Osteocyte (in vitro differentiated cells): ENCODE data around the gene BCAP31. TPM values are rescaled to one million over a fixed set of nuclear protein-coding genes. Genes with fewer than 3 reads are reported as not detected.
A peak's percentile ranks its signal among the peaks of the same experiment; 100 is the strongest.
"Not testable (repeated sequence)": the region's sequence is repeated elsewhere in the genome, so short reads cannot be mapped to it uniquely, and the experiment has no call there.

ENCODE experiments used
- DNase-seq: peaks from one replicate; pipeline ENCODE4 v3.0.0; 2021; ENCODE audit warnings: mixed read lengths; ENCODE audit not compliant: unreplicated experiment; ENCODE audit errors: extremely low spot score
- H3K27ac Mint-ChIP-seq: one replicate; pipeline ENCODE4 v1.8.0; 2021; ENCODE audit warnings: mild to moderate bottlenecking, mixed read lengths; ENCODE audit not compliant: unreplicated experiment
- H3K27me3 Mint-ChIP-seq: one replicate; pipeline ENCODE4 v1.8.0; 2021; ENCODE audit warnings: mixed read lengths; ENCODE audit not compliant: unreplicated experiment
- H3K36me3 Mint-ChIP-seq: one replicate; pipeline ENCODE4 v1.8.0; 2021; ENCODE audit warnings: mixed read lengths; ENCODE audit not compliant: unreplicated experiment
- H3K4me1 Mint-ChIP-seq: one replicate; pipeline ENCODE4 v1.8.0; 2021; ENCODE audit warnings: mixed read lengths; ENCODE audit not compliant: unreplicated experiment
- H3K4me3 Mint-ChIP-seq: one replicate; pipeline ENCODE4 v1.8.0; 2021; ENCODE audit warnings: mild to moderate bottlenecking, moderate library complexity, mixed read lengths; ENCODE audit not compliant: unreplicated experiment
- H3K9me3 Mint-ChIP-seq: one replicate; pipeline ENCODE4 v1.8.0; 2021; ENCODE audit warnings: mixed read lengths; ENCODE audit not compliant: unreplicated experiment
- total RNA-seq: library from RNA; stranded (reverse); gene quantifications from 2 replicates; pipeline ENCODE4 v1.2.1, GENCODE V29; 2021
- TF ChIP-seq, protein P1 (sequence below): fragments of 200-600 bp; sonication (generic); IDR thresholded peaks from 2 replicates; pipeline ENCODE4 v1.5.0; 2021; ENCODE audit warnings: antibody characterized with exemption, mild to moderate bottlenecking, moderate library complexity

BCAP31 gene
- total RNA-seq, 1 donor from 2014 or later = 172 TPM

DNA sequence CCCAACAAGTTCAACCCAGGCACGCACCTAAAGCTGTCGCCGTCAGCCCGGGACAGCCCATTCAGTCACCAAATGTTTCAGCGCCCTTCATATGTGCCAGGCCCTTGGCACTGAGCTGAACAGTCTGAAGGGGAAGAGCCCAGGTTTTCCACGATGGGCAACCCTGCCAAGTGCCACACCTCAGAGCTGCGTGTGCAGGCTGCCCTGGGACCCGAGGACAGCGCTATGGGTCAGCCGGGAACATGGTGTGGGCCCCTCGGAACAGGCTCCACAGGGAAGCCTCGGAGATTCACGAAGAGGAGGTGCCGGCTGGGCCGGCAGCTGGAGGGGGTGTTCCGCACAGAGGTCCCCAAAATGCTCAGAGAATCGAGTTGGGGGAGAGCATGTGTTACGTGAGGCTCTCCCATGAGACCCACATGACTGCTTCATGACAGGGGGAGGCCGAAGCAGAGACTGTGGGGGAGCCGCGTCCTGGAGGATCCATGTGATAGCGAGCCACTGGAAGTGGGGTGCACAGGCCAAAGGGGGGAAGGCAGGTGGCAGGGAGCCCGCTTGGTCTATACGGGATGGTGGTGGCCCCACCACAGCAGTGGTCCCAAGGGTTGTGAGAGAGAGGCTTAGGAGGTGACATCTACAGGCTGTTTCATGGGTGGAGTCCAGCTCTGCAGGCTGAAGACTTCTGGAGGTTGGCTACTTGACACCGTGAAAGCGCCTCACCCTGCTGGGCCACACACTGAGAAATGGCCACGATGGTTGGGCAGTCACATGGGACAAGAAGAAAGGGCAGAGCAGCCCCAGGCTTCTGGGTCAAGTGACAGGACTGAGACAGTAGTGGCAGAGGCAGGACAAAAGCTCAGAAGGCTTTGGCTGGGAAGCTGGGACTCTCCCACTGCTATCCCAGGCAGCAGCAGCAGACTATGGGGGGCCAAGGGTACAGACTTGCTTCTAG is 14.2 kb downstream of the BCAP31 start:
- no peak overlapping the region for H3K4me3 Mint-ChIP-seq
- H3K27me3 Mint-ChIP-seq = no peaks in the 10 kb centered on the region
- peaks cover 8% of the 10 kb centered on the region for H3K36me3 Mint-ChIP-seq
- no peak for DNase-seq
- TF ChIP-seq, protein P1, sequence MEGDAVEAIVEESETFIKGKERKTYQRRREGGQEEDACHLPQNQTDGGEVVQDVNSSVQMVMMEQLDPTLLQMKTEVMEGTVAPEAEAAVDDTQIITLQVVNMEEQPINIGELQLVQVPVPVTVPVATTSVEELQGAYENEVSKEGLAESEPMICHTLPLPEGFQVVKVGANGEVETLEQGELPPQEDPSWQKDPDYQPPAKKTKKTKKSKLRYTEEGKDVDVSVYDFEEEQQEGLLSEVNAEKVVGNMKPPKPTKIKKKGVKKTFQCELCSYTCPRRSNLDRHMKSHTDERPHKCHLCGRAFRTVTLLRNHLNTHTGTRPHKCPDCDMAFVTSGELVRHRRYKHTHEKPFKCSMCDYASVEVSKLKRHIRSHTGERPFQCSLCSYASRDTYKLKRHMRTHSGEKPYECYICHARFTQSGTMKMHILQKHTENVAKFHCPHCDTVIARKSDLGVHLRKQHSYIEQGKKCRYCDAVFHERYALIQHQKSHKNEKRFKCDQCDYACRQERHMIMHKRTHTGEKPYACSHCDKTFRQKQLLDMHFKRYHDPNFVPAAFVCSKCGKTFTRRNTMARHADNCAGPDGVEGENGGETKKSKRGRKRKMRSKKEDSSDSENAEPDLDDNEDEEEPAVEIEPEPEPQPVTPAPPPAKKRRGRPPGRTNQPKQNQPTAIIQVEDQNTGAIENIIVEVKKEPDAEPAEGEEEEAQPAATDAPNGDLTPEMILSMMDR = no peak
- no peak overlapping the region for H3K27ac Mint-ChIP-seq
- H3K9me3 Mint-ChIP-seq = no peaks in the 10 kb centered on the region
- peaks cover 7% of the 10 kb centered on the region for H3K4me1 Mint-ChIP-seq

DNA sequence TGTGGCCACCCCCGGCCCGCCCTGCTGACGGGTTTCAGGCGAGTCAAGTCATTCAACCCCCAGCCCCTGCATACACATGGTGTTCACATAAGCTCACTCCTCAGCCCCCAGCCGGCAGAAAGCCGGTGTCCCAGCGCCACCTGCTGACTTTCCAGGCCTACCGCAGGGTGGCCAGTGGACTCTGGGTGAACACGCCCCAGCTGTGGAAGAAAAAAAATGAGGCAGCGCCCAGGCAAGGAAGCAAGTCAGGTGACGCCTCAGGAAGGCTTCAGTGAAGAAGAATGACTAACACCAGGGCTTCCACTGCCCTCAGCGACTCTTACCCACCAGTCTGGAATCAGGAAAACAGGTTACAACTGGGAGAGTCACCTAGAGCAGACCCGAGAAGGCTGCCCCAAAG is 15.8 kb downstream of the BCAP31 start:
- DNase-seq = no peak
- H3K36me3 Mint-ChIP-seq = peaks cover 5% of the 10 kb centered on the region
- H3K4me1 Mint-ChIP-seq = peaks cover 7% of the 10 kb centered on the region
- no peak overlapping the region for H3K27ac Mint-ChIP-seq
- no peak overlapping the region for H3K4me3 Mint-ChIP-seq
- H3K9me3 Mint-ChIP-seq = no peaks in the 10 kb centered on the region
- TF ChIP-seq, protein P1 = peak; percentile 64
- H3K27me3 Mint-ChIP-seq = no peaks in the 10 kb centered on the region

DNA sequence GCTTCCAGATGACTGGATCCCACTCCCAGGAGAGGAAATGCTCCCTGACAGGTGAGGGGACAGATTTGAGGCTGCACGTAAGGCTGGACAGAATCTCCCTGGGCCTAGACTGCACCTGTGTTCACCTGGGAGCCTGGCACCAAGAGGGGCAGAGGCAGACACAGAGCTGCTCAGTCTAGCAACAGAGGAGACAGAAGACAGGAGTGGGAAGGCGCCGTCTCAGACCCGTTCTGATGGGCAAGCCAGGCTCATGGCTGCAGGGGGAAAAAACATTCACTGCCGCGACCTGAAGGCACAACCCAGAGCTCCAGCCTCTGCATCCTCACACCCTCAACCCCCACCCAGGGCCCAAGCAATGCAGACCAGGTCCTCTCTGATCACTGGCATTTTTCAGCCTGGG is 16.8 kb downstream of the BCAP31 start:
- Mint-ChIP-seq H3K9me3 (no peaks in the 10 kb centered on the region), H3K36me3 (peaks cover 5% of the 10 kb centered on the region), H3K27ac (no peak overlapping the region), H3K27me3 (no peaks in the 10 kb centered on the region), H3K4me1 (peaks cover 7% of the 10 kb centered on the region), H3K4me3 (no peak overlapping the region)
- TF ChIP-seq, protein P1 = no peak
- DNase-seq = no peak

DNA sequence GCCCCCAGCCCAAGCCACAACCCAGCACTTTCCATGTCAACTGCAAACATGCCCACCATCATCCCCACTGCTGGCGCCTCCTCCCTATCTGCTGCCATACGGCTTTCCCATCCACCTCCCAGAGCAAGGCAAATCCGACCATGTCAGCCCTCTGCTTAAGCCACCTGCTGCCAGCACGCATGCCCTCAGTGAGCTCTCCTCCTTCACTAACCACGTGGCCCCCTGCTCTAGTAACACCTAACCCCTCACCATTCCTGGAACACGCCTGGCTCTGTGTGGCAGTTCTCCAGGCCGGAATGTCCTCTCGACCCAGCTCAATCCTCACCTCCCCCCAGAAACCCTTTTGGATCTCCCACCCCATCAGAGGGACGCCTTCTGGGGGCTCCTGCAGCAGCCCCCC is 17.4 kb downstream of the BCAP31 start:
- TF ChIP-seq, protein P1 = no peak
- Mint-ChIP-seq H3K4me1 (peaks cover 7% of the 10 kb centered on the region), H3K36me3 (peaks cover 5% of the 10 kb centered on the region), H3K4me3 (no peak overlapping the region), H3K27me3 (no peaks in the 10 kb centered on the region), H3K9me3 (no peaks in the 10 kb centered on the region), H3K27ac (no peak overlapping the region)
- no peak for DNase-seq

DNA sequence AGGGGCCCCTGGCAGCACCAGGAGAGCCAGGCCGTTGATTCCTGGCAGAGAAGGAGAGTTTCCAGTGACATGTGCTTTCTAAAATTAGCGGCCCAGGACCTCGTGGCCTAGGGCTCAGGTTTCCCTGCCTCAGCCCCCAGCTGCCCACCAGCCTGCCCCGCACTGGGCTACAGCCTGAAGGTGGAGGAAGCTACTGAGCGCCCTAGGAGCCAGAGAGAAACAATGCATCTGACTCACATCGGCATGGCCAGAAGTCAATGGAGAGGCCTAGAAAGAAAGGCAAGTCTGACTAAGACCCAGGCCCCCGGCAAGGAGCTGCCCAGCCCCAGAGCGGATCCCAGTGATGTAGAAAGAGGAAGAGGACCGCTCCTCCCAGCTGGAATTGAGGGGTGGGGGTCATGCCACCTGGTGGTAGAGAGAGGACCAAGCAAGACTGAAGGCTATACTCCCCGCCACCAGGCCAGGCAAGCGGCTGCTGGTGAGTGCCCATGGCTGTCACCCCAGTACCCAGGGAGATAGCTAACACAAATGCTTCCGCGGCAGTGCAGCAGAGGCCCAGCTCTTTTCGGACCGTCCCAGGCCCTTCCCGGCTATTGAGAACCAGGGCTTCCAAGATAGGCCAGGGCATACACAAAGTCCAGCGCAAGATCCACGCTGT is 18.7 kb downstream of the BCAP31 start:
- not testable (repeated sequence) for H3K27ac Mint-ChIP-seq, H3K36me3 Mint-ChIP-seq, H3K27me3 Mint-ChIP-seq, H3K4me3 Mint-ChIP-seq, H3K9me3 Mint-ChIP-seq, DNase-seq
- H3K4me1 Mint-ChIP-seq = peaks cover 12% of the 10 kb centered on the region

DNA sequence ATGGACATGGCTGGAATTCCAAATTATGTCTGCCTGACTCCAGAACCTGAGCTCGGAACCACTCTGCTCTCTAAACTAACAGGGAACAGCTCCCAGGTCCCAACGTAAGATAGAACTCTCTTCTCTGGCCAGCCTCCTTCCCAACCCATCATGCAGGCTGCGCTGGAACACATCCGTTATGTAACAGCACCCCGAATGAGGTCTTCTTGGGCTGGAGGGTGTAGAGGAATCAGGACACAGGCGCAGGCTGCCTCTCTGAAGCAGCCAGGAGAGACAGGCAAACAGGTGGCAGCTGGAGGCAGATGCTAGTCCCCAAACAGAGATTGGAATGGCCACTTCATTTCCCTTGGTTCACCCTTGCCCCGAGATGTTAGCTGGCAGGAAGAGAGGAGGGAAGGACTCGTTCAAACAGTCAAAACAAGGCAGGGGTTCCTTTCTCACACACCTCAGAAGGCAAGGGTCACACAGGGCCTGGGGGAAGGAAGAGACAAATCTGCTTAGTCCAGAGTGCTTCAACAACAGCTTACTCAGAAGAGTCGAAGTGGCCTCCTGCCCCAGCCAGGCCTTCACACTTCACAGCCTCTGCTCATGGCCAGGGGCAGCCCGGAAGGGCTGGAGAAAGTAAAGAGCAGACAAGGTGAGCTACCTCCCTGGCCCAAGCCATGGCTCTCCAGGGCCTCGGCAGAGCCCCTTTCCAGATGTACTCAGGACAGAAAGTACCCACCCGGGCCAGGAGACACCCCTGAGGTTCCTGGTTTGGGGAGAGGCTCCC is 19.4 kb downstream of the BCAP31 start:
- peaks cover 17% of the 10 kb centered on the region for H3K4me1 Mint-ChIP-seq
- not testable (repeated sequence) for H3K27me3 Mint-ChIP-seq, H3K9me3 Mint-ChIP-seq, H3K36me3 Mint-ChIP-seq, H3K27ac Mint-ChIP-seq, H3K4me3 Mint-ChIP-seq, DNase-seq
